Mucosa of descending colon (tissue), 3 donors: Measurements from ENCODE around the gene NECAP2. TPM values are rescaled to one million over a fixed set of nuclear protein-coding genes. Genes with fewer than 3 reads are reported as not detected.

ENCODE experiments used
- ATAC-seq: fragments of 200-7000 bp; cut with Tn5 transposase; one replicate; pipeline ENCODE4 v1.9.1; 2020; ENCODE audit warnings: mild to moderate bottlenecking, moderate library complexity
- DNase-seq, 3 donors: peaks; one replicate each; pipeline ENCODE4 v3.0.0-alpha.2; 2020
- H3K36me3 ChIP-seq: fragments of 200-600 bp; one replicate; pipeline ENCODE4 v1.8.0; 2021; ENCODE audit warnings: low read depth, mild to moderate bottlenecking
- H3K4me1 ChIP-seq: fragments of 200-600 bp; one replicate; pipeline ENCODE4 v1.8.0; 2021; ENCODE audit warnings: low read depth, mild to moderate bottlenecking
- H3K4me3 ChIP-seq: fragments of 200-600 bp; one replicate; pipeline ENCODE4 v1.8.0; 2021; ENCODE audit warnings: mild to moderate bottlenecking
- H3K9me3 ChIP-seq: fragments of 200-600 bp; one replicate; pipeline ENCODE4 v1.8.0; 2021; ENCODE audit warnings: mild to moderate bottlenecking
- intact Hi-C, 2 donors: fragments of 100-400 bp; cut with DNase I in 1 of 2; cut with micrococcal nuclease in 1 of 2; formaldehyde crosslinking; loops; one replicate each; pipeline versions ENCODE4 v1.11.0 to v1.11.1; 2022; cut with DNase I, micrococcal nuclease
- total RNA-seq, 3 donors: library from RNA; stranded (reverse); fragmentation: NEBNext Ultra II Directional in 2 of 3; extraction: Animal tissue kit (Norgen Biotek cat#: 25700) in 2 of 3; gene quantifications; one replicate each; pipeline versions ENCODE4 v1.2.1 to v1.2.4, GENCODE V29; 2021 to 2023
- TF ChIP-seq, protein P1 (sequence below): fragments of 200-600 bp; IDR thresholded peaks from one replicate; pipeline ENCODE4 v1.8.0; 2022; ENCODE audit warnings: antibody characterized with exemption, mild to moderate bottlenecking
- donor health status: DM: no; HTN: no; CAD: no; lungs with moderate emphysema.
- donor health status: DM: no; HTN: no; CAD: no.
- donor health status: DM: no; HTN: yes; CAD: no.

NECAP2 gene
- total RNA-seq, 3 donors from 2014 or later = 34.4 to 50.9 (median 43.8) TPM

DNA sequence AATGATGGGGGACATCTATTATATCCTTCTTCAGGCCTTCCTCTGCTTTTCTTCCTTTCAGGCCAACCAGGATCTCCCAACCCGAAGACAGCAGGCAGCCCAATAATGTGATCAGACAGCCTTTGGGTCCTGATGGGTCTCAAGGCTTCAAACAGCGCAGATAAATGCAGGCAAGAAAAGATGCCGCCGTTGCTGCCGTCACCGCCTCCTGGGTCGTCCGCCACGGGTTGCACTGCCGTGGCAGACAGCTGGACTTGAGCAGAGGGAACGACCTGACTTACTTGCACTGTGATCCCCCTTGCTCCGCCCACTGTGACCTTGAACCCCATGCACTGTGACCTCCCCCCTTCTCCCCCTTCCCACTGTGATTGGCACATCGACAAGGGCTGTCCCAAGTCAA lies 45.5 kb upstream of the NECAP2 start:
- H3K36me3 ChIP-seq = no peaks in the 10 kb centered on the region
- no peak for DNase-seq
- H3K9me3 ChIP-seq = no peaks in the 10 kb centered on the region
- TF ChIP-seq, protein P1, sequence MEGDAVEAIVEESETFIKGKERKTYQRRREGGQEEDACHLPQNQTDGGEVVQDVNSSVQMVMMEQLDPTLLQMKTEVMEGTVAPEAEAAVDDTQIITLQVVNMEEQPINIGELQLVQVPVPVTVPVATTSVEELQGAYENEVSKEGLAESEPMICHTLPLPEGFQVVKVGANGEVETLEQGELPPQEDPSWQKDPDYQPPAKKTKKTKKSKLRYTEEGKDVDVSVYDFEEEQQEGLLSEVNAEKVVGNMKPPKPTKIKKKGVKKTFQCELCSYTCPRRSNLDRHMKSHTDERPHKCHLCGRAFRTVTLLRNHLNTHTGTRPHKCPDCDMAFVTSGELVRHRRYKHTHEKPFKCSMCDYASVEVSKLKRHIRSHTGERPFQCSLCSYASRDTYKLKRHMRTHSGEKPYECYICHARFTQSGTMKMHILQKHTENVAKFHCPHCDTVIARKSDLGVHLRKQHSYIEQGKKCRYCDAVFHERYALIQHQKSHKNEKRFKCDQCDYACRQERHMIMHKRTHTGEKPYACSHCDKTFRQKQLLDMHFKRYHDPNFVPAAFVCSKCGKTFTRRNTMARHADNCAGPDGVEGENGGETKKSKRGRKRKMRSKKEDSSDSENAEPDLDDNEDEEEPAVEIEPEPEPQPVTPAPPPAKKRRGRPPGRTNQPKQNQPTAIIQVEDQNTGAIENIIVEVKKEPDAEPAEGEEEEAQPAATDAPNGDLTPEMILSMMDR = no peak
- H3K4me1 ChIP-seq = no peaks in the 10 kb centered on the region
- H3K4me3 ChIP-seq = no peak overlapping the region
- intact Hi-C loops = no loop called here
- ATAC-seq = no peak

DNA sequence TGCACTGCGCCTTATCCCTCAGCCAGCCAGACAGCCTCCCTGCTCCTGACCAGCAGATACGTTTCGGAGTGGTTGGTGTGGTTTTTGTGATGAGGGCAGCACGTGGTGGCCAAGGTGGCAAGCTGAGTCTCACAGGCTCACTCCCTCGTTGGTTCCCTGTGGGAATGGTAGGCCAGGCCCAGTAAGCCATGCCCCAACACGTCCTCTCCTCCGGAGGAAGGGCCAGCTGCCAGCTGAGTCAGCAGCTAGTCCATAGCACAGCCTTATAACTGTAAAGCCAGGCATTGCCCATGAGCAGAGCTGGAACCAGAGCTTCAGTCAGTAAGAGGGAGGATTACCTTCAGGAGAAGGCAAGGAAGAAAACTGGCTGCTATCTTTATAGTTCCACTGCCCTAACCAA lies 43.9 kb upstream of the NECAP2 start:
- Histone ChIP-seq H3K4me1 (no peaks in the 10 kb centered on the region), H3K9me3 (no peaks in the 10 kb centered on the region), H3K4me3 (no peak overlapping the region), H3K36me3 (no peaks in the 10 kb centered on the region)
- no peak for ATAC-seq
- DNase-seq = no peak
- intact Hi-C loops = no loop called here
- TF ChIP-seq, protein P1 = no peak

DNA sequence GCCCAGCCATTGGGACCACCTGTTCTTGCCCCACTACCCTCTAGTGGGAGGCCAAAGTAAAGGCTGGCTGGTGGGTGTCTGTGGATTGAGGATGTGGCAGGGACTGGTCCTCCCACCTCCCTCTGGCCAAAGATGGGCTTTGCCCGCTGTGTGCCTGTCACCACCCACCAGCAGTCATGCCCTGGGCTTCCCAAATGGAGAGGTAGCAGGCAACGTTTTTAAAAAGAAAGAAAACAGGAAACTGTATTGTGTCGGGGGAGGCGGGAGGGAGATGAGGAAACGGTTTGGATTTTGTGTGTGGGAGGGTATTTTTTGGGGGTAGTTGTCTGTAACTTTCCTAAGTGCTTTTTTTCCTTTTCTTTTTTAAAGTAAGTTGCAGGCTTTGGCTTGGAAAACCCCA lies 43.4 kb upstream of the NECAP2 start:
- intact Hi-C loops = no loop called here
- no peak overlapping the region for H3K4me3 ChIP-seq
- H3K36me3 ChIP-seq = no peaks in the 10 kb centered on the region
- DNase-seq = no peak
- no peaks in the 10 kb centered on the region for H3K4me1 ChIP-seq
- no peak for ATAC-seq
- TF ChIP-seq, protein P1 = no peak
- H3K9me3 ChIP-seq = no peaks in the 10 kb centered on the region

DNA sequence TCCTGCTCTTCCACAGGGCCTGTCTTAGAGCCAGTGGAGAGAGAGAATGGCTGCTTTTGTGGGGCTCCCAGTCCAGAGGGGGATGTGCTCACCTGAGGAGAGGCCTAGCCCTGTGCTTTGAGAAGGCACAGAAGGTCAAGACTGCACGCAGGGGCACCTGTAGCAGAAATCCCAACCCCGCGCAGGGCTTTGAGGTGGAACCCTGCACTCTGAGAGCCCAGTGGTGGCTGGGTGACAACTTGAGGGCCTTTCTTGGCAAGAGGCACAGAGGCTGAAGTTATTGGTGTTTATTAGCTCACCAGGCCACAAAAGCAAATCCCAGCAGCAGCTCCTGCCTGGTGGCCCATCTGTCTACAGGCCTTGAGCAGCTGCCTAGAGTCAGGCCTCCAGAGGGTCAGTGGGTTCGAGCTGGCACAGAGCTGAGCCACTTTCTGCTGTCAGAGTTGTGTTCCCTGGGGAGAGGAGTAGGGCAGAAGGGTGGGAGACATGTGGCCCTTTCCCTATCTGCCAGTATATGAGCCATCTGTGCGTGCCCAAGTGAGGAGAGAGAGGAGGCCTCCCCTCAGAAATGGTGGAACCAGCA lies 42.1 kb upstream of the NECAP2 start:
- intact Hi-C loops = no loop called here
- H3K36me3 ChIP-seq = no peaks in the 10 kb centered on the region
- H3K4me3 ChIP-seq = no peak overlapping the region
- ATAC-seq (no peak), DNase-seq (no peak)
- TF ChIP-seq, protein P1 = no peak
- no peaks in the 10 kb centered on the region for H3K4me1 ChIP-seq
- no peaks in the 10 kb centered on the region for H3K9me3 ChIP-seq

DNA sequence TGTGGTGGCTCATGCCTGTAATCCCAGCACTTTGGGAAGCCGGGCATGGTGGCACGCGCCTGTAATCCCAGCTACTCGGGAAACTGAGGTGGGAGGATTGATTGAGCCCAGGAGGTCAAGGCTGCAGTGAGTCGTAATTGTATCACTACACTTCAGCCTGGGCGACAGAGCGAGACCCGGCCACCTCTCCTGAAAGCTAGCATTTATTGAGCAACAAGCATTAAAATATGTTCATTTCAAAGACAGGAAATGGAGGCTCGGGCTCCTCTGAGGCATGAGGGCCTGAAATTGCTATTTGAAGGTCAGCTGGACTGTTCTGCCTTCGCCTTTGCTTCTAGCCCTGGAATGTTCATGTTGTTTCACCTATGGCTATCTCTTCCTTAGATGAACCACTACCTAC lies 37.8 kb upstream of the NECAP2 start:
- no peaks in the 10 kb centered on the region for H3K9me3 ChIP-seq
- ATAC-seq (no peak), DNase-seq (no peak)
- no peaks in the 10 kb centered on the region for H3K36me3 ChIP-seq
- TF ChIP-seq, protein P1 = no peak
- H3K4me1 ChIP-seq = no peaks in the 10 kb centered on the region
- H3K4me3 ChIP-seq = no peak overlapping the region
- intact Hi-C loops = no loop called here

DNA sequence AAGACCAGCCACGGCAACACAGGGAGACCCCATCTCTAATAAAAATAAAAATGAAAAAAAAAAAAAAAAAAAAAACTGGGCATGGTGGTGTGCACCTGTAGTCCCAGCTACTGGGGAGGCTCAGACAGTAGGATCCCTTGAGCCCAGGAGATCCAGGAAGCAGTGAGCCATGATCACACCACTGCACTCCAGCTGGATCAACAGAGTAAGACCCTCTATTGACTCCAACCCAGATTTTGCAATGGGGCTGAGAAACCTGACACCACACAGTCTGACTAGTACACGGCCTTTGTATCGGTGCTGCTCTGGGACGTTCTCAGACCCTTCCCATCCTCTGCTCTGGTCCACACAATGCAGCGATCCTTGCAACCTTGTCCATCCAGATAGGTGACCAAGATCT lies 35.1 kb upstream of the NECAP2 start:
- ATAC-seq = no peak
- no peaks in the 10 kb centered on the region for H3K36me3 ChIP-seq
- H3K4me3 ChIP-seq = no peak overlapping the region
- H3K9me3 ChIP-seq = no peaks in the 10 kb centered on the region
- intact Hi-C loops = no loop called here
- TF ChIP-seq, protein P1 = no peak
- no peaks in the 10 kb centered on the region for H3K4me1 ChIP-seq
- no peak for DNase-seq
